Left renal pelvis (tissue), 4 donors: ENCODE results near the gene MYO1G. TPM values are rescaled to one million over a fixed set of nuclear protein-coding genes. Genes with fewer than 3 reads are reported as not detected.

Experiments
- DNase-seq, 4 donors: peaks; one replicate each; pipeline ENCODE4 v3.0.0-alpha.2; 2013; ENCODE audit warnings: low read depth in 4 of 4, low spot score in 3 of 4
- polyA plus RNA-seq, 4 donors: library from polyadenylated mRNA; unstranded; fragments of 120-200 nt; gene quantifications; one replicate each; pipeline ENCODE4 v1.2.1, GENCODE V29; 2013; ENCODE audit not compliant: insufficient read length in 4 of 4

The MYO1G gene
- polyA plus RNA-seq, 4 donors, result 0.42 to 0.90 (median 0.66) TPM

- no peak for DNase-seq
Measured at GRCh38 chr7:44981035-44981706, 2.4 kb upstream of the MYO1G start.

- no peak for DNase-seq
Measured at GRCh38 chr7:44980393-44981034, 1.7 kb upstream of the MYO1G start.

GRCh38 chr7:44979481-44980392 lies 922 bp upstream of the MYO1G start:
- DNase-seq, result no peak

- DNase-seq, result no peak
Measured at GRCh38 chr7:44977959-44978335, 868 bp downstream of the MYO1G start.

GRCh38 chr7:44977304-44977958 lies 1.4 kb downstream of the MYO1G start:
- no peak for DNase-seq

GRCh38 chr7:44976746-44977196 lies 2.0 kb downstream of the MYO1G start:
- no peak for DNase-seq

- DNase-seq, result no peak
Measured at GRCh38 chr7:44976040-44976745, 2.6 kb downstream of the MYO1G start.

GRCh38 chr7:44975331-44976039 lies 3.3 kb downstream of the MYO1G start:
- no peak for DNase-seq

- no peak for DNase-seq
Measured at GRCh38 chr7:44974549-44974948, 4.3 kb downstream of the MYO1G start.

GRCh38 chr7:44973610-44974401 lies 5.0 kb downstream of the MYO1G start:
- DNase-seq, result no peak

GRCh38 chr7:44972562-44972961 lies 6.3 kb downstream of the MYO1G start:
- no peak for DNase-seq

GRCh38 chr7:44971902-44972441 lies 6.8 kb downstream of the MYO1G start:
- DNase-seq, result no peak

GRCh38 chr7:44971188-44971901 lies 7.5 kb downstream of the MYO1G start:
- DNase-seq, result no peak

GRCh38 chr7:44970523-44971051 lies 8.2 kb downstream of the MYO1G start:
- no peak for DNase-seq

GRCh38 chr7:44969701-44970522 lies 8.9 kb downstream of the MYO1G start:
- no peak for DNase-seq

GRCh38 chr7:44969049-44969700 lies 9.6 kb downstream of the MYO1G start:
- DNase-seq, result no peak
